ENCODE data around the gene EXOSC7.
"Not testable (repeated sequence)": the region's sequence is repeated elsewhere in the genome, so short reads cannot be mapped to it uniquely, and the experiment has no call there.

EXOSC7 gene

GRCh38 chr3:44976002-44976815, at the start of gene EXOSC7, which contains the start of gene ZDHHC3:
Gene EXOSC7 (plus strand): TSS chr3:44976244. CDS start chr3:44976278, 34 bp downstream.
Gene ZDHHC3 (minus strand): TSS chr3:44976174. CDS start chr3:44959436, 16,738 bp downstream.
- in situ Hi-C loops (cut with MboI; ENCODE audit: low sequenced_read_pairs) = no loop called here

GRCh38 chr3:44926921-44927320, 49.1 kb upstream of the EXOSC7 start:
- in situ Hi-C loops (cut with MboI; ENCODE audit: low sequenced_read_pairs) = no loop called here

GRCh38 chr3:44927371-44927770, 48.7 kb upstream of the EXOSC7 start:
- in situ Hi-C loops (cut with MboI; ENCODE audit: low sequenced_read_pairs) = no loop called here

- in situ Hi-C loops (cut with MboI; ENCODE audit: low sequenced_read_pairs) = no loop called here
Measured at GRCh38 chr3:44929782-44930181, 46.3 kb upstream of the EXOSC7 start.

GRCh38 chr3:44930911-44931310, 45.1 kb upstream of the EXOSC7 start:
- in situ Hi-C loops (cut with MboI; ENCODE audit: low sequenced_read_pairs) = no loop called here

GRCh38 chr3:44931791-44932190, 44.3 kb upstream of the EXOSC7 start:
- in situ Hi-C loops (cut with MboI; ENCODE audit: low sequenced_read_pairs) = no loop called here

- in situ Hi-C loops (cut with MboI; ENCODE audit: low sequenced_read_pairs) = no loop called here
Measured at GRCh38 chr3:44932271-44932670, 43.8 kb upstream of the EXOSC7 start.

GRCh38 chr3:44932986-44933944, 42.8 kb upstream of the EXOSC7 start:
- in situ Hi-C loops (cut with MboI; ENCODE audit: low sequenced_read_pairs) = no loop called here

- in situ Hi-C loops (cut with MboI; ENCODE audit: low sequenced_read_pairs) = no loop called here
Measured at GRCh38 chr3:44939581-44940036, 36.4 kb upstream of the EXOSC7 start.

- in situ Hi-C loops (cut with MboI; ENCODE audit: low sequenced_read_pairs) = no loop called here
Measured at GRCh38 chr3:44942202-44942921, 33.7 kb upstream of the EXOSC7 start.

- in situ Hi-C loops (cut with MboI; ENCODE audit: low sequenced_read_pairs) = no loop called here
Measured at GRCh38 chr3:44948239-44948638, 27.8 kb upstream of the EXOSC7 start.

- in situ Hi-C loops (cut with MboI; ENCODE audit: low sequenced_read_pairs) = not testable (repeated sequence)
Measured at GRCh38 chr3:44949770-44950169, 26.3 kb upstream of the EXOSC7 start.

GRCh38 chr3:44950275-44950734, 25.7 kb upstream of the EXOSC7 start:
- in situ Hi-C loops (cut with MboI; ENCODE audit: low sequenced_read_pairs) = no loop called here

GRCh38 chr3:44952689-44953088, 23.4 kb upstream of the EXOSC7 start:
- in situ Hi-C loops (cut with MboI; ENCODE audit: low sequenced_read_pairs) = no loop called here

- in situ Hi-C loops (cut with MboI; ENCODE audit: low sequenced_read_pairs) = no loop called here
Measured at GRCh38 chr3:44954304-44954703, 21.7 kb upstream of the EXOSC7 start.

GRCh38 chr3:44954962-44955361, 21.1 kb upstream of the EXOSC7 start:
- in situ Hi-C loops (cut with MboI; ENCODE audit: low sequenced_read_pairs) = no loop called here

- in situ Hi-C loops (cut with MboI; ENCODE audit: low sequenced_read_pairs) = no loop called here
Measured at GRCh38 chr3:44955917-44956316, 20.1 kb upstream of the EXOSC7 start.

- in situ Hi-C loops (cut with MboI; ENCODE audit: low sequenced_read_pairs) = no loop called here
Measured at GRCh38 chr3:44957986-44958385, 18.1 kb upstream of the EXOSC7 start.

GRCh38 chr3:44958386-44958785, 17.7 kb upstream of the EXOSC7 start:
- in situ Hi-C loops (cut with MboI; ENCODE audit: low sequenced_read_pairs) = no loop called here

GRCh38 chr3:44960387-44961026, 15.5 kb upstream of the EXOSC7 start:
- in situ Hi-C loops (cut with MboI; ENCODE audit: low sequenced_read_pairs) = no loop called here
